HG02763 (cell line): ENCODE data around the gene SIRT2.

Experiments
- ATAC-seq: cut with Tn5 transposase; IDR thresholded peaks from one replicate; pipeline ENCODE4 v1.9.1; 2021; ENCODE audit warnings: mild to moderate bottlenecking, moderate library complexity; ENCODE audit not compliant: unreplicated experiment

The SIRT2 gene

GRCh38 chr19:38920602-38921419 lies 21.4 kb upstream of the SIRT2 start:
- no peak for ATAC-seq

DNA sequence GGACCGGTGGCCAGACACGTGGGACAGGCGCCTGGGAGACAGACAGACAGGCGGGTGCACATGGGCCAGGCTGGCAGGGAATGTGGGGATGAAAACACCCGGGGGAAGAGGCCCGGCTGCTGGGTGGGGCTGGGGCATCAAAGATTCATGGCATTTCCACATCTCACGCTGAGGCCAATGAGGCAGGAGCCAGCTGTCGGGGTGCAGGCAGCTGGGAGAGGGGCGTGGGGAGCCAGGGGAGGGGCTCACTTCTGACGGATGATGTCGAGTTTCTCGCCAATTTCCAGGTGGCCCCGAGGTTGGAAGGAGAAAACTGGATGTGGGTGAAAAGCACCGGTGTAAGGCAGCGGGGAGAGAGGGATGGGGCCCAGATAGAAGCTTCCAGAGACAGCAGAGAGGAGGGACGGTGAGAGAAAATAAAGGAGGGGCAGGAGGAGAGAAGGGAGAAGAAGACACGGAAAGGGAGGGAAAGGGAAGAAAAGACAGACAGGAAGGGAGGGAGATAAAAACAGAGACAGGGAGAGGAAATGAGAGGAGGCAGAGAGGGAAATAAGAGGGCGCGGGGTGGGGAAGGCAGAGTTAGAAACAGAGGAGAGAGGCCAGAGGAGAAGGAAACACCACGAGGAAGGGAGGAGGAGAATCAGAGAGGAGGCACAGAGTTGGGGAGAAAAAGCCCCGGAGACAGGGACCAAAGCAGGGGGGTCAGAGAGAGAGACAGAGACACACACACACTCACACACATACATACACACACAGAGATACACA lies 20.6 kb upstream of the SIRT2 start:
- ATAC-seq, result no peak

GRCh38 chr19:38918526-38918925 lies 19.1 kb upstream of the SIRT2 start:
- no peak for ATAC-seq

DNA sequence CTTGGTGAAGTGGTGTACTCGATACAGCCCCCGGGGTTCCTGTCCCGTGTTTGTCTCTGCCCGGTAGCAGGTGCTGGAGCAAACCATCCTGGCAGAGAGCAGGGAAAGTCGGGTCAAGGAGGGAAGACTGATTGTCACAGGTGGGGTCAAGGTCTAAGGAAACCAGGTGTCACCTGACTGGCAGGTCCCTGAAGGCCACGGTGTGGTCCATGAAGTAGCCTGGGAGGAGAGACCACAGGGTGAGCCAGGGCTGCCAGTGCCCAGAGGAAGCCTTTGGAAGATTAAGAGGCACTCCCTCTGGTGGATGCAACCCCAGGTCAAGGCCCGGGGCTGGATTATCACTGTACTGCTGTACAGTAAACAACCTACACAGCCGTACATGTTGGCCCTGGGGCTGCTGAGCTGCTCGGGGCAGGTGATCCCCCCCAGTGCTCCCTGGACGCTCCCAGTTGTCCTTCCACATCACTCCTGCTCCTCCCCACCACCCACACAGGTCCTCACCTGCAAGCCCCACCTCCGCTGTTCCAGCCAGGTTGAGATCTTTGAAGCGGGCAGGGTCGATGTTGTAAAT lies 18.6 kb upstream of the SIRT2 start:
- ATAC-seq, result no peak

DNA sequence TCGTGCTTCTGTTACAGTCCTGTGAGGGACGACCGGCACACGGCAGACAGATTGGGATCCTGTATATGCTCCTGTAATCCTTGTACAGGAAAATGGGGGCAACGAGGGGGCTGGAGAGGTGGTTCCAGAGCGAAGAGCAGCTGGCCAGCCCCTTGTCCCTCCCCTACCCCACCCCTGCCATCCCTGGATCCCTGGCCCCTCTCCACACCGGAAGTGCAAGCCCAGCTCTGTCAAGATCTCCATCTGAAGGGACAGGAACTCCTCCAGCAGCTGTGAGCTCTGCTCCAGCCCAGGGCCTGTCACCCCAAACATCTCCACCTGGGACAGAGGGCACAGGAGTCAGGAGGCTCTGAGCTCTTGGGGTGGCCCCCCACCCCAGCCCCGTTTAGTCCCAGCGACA lies 18.1 kb upstream of the SIRT2 start:
- no peak for ATAC-seq

DNA sequence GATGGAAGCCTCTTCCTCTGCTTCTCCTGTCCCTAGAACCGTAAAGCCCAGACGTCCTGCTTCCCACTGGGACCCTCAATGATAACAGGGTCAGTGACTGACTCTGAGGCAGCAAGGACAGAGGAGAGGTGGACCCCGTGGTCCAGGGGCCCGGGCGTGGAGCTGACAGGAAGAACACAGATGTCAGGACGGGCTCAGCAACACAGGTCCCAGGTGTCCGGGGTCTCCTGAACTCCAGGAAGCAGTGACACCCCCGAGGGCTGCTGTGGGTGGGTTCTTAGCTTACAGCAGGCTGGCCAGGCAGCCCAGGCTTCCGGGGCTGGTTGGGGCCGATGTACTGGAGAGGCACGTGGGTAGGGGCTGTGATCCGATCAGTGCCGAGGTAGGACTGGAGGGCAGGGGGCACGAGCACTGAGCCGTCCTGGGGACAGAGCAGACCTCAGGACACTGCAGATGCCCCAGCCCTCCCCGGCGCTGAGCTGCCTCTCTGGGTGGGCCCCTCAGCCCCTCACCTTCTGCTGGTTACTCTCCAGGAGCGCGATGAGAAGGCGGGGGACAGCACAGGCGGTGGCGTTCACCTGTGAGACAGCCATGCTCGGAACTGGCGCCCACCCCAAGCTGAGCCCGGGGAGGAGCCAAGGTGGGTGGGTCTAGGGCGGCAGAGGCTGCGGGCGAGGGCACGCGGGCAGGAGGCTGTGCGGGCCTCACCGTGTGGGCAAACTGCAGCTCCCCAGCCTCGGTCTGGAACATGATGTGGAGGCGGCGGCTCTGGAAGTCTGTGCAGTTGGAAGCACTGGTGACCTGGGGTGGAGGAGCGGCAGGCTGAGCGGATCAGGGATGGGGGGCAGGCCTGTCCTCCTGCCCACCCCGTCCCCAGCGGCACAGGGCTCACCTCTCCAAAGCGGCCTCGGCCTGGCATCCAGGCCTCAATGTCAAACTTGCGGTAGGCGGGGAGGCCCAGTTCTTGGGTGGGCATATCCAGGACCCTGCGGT lies 16.2 kb upstream of the SIRT2 start:
- ATAC-seq, result no peak

GRCh38 chr19:38913958-38914357 lies 14.5 kb upstream of the SIRT2 start:
- ATAC-seq, result no peak

GRCh38 chr19:38912600-38913514 lies 13.4 kb upstream of the SIRT2 start:
- no peak for ATAC-seq

- ATAC-seq, result no peak
Observed at GRCh38 chr19:38911388-38912001, 12.1 kb upstream of the SIRT2 start.

DNA sequence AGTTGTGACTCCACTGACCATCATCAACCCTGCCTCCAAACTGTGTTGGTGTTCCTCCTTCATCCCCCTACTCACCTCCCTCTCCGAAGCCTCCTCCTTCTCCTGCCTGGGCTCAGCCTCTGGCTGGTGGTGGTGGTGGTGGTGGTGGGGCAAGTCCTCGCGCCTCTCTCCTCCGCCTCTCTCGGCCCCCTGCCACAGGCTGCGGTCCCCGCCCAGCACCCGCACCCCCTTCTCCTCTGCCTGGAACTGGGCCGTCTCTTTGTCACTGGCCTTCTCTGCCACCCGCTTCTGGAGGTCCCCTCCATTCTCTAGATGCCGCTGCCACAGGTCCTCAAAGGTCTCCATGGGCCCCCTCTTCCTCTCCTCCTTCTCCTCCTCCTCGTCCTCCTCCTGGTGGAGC lies 11.1 kb upstream of the SIRT2 start:
- no peak for ATAC-seq

DNA sequence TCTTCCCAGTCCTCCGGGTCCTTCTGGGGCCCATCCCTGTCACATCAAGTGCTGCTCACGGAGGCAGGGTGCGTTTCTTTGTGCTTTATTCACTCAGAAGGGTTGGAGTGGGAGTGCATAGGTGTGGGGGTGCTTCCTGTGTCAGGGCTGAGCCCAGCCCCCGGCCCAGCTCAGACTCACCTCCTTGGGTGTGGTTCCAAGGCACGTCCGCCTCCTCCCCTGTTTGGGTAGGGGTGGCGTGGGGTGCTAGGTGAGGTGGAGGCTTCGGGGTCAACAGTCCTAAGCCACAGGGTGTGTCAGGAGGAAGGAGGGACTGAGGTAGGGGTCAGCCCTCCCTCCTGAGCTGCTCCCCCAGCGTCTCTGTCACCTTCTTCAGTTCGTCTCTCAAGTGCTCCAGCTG lies 9.5 kb upstream of the SIRT2 start:
- ATAC-seq, result no peak

DNA sequence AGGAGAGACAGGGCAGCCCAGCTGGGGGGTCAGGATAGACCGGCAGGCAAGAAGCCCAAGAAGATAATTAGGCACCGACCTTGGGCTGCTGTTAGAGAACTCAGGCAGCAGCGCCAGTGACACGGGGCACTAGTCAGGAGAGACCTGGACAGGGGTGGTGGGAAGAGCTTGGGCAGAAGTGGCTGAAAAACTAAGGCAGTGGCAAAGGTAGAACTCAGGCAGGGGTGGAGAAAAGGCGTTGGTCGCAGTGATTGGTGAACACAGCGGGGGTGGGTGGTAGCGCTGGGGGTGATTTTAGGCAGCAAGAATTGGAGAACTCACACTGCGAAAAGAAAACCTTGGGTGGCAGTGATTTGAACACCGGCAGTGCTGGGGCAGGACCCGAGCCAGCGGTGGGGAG lies 8.3 kb upstream of the SIRT2 start:
- ATAC-seq, result no peak

DNA sequence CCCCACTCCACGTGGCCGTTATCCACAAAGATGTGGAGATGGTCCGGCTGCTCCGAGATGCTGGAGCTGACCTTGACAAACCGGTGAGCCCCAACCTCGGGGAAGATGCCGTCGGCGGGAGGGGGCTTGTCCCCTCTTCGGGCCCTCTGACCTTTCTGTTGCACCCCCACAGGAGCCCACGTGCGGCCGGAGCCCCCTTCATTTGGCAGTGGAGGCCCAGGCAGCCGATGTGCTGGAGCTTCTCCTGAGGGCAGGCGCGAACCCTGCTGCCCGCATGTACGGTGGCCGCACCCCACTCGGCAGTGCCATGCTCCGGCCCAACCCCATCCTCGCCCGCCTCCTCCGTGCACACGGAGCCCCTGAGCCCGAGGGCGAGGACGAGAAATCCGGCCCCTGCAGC lies 7.8 kb upstream of the SIRT2 start:
- no peak for ATAC-seq

DNA sequence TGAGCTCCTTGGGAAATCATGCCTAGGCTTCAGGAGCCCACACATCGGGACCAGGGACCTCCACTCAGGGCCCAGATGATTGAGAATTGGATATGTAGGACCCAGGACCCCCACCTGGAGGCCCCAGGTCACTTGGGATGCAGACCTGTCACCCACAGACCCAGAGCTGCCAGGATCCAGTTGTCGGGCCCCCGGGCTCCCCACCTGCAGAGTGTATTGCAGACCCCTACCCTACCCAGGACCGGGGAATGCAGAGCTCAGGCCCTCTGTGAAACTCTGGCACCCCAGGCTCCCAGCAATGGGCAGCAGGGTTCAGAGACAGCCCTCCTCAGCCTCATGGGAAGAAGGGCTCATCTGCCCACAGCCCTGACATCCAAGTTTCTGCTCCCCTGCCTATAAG lies 6.2 kb upstream of the SIRT2 start:
- no peak for ATAC-seq

DNA sequence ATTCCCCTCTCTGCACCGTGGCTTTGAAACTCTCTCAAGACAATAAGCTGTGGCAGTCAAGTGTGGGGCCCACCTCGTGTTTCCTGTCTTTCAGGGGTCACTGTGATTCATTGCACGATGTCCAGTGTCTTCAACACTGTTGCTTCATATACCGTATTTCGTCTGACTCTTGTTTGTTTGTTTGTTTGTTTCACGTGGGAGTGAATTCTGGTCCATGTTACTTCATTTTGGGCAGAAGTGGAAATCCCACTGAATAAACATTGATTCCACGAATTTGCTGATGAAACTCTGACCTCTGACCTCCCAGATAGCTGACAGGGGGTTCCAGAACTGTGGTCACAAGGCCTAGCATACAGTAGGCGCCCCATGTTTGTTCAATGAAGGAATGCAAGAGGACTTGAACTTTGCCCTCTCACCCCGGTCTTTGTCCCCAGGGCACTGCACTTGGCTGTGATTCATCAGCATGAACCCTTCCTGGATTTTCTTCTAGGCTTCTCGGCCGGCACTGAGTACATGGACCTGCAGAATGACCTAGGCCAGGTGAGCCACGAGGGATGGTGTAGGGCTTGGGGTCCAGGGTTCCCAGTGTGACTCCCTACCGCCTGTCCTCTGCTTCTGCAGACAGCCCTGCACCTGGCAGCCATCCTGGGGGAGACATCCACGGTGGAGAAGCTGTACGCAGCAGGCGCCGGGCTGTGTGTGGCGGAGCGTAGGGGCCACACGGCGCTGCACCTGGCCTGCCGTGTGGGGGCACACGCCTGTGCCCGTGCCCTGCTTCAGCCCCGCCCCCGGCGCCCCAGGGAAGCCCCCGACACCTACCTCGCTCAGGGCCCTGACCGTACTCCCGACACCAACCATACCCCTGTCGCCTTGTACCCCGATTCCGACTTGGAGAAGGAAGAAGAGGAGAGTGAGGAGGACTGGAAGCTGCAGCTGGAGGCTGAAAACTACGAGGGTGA lies 5.4 kb upstream of the SIRT2 start:
- no peak for ATAC-seq

- no peak for ATAC-seq
Observed at GRCh38 chr19:38901683-38902082, 2.3 kb upstream of the SIRT2 start.

DNA sequence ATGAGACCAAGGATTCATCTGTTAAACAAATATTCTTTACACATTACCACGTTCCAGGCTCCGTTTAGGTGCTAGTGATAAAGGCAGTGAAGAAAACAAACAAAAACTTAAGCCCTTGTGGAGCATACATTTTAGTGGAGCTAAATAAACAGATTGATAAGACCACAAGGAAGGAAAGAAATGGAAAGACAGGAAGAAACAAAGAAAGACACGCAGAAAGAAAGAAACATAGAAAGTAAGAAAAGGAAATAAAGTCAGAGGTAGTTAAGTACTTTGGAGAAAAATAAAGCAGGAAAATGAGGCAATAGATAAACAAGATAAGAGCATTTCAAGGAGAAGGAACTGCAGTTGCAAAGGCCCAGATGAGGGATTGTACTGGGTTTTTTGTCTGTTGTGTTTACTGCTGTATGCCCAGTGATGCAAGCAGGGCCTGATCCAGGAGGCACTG lies 1.3 kb upstream of the SIRT2 start:
- no peak for ATAC-seq

GRCh38 chr19:38900202-38900629 lies 798 bp upstream of the SIRT2 start:
- ATAC-seq, result no peak
